ENCODE data around the gene STAM2. TPM values are rescaled to one million over a fixed set of nuclear protein-coding genes. Genes with fewer than 3 reads are reported as not detected.
"Not testable (repeated sequence)": the region's sequence is repeated elsewhere in the genome, so short reads cannot be mapped to it uniquely, and the experiment has no call there.

Gene STAM2
- total RNA-seq, 1 experiment from 2014 or later, result 16.0 TPM

DNA sequence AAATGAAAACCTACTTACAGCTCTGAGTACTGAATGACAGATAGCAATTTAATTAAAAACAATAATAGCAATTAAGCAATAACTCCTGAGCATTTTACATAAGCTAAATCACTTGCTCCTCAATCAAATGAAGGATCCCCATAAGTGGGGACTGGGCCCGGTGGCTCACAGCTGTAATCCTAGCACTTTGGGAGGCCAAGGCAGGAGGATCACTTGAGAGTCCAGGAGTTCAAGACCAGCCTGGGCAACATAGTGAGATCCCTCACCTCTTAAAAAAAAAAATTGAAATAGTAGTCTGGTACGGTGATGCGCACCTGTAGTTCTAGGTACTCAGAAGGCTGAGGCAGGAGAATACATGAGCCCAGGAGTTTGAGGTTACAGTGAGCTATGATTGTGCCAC lies 13.4 kb downstream of the STAM2 start:
- no peaks in the 10 kb centered on the region for H3K4me1 ChIP-seq (replicated peaks; ENCODE audit: insufficient read depth)
- no peak overlapping the region for H3K27ac ChIP-seq
- TF ChIP-seq CTCF (conservative IDR thresholded peaks at IDR 0.05) (no peak), EZH2 (IDR thresholded peaks at IDR 0.05; ENCODE audit: low read depth) (no peak)
- no peak overlapping the region for H2AFZ ChIP-seq
- H3K4me3 ChIP-seq, result no peak overlapping the region
- H3K9me2 ChIP-seq (ENCODE audit: insufficient read depth), result no peaks in the 10 kb centered on the region
- no peak overlapping the region for H3K4me2 ChIP-seq
- H3K36me3 ChIP-seq (ENCODE audit: low read depth), result no peaks in the 10 kb centered on the region
- no TSS peak for BruUV-seq (replicated peaks)
- no peaks in the 10 kb centered on the region for H3K27me3 ChIP-seq (ENCODE audit: insufficient read depth, low read depth)
- H4K20me1 ChIP-seq (ENCODE audit: insufficient read depth), result no peaks in the 10 kb centered on the region
- H3K9me3 ChIP-seq (ENCODE audit: insufficient read depth, low read depth), result no peaks in the 10 kb centered on the region; the same call in 1 of the 2 replicates
- CTCF ChIA-PET, result no interaction called here
- peaks cover 13% of the 10 kb centered on the region for H3K79me2 ChIP-seq (ENCODE audit: low read depth)
- POLR2A ChIA-PET (ENCODE audit: unreplicated experiment), result no interaction called here
- H3F3A ChIP-seq (ENCODE audit: insufficient read depth, low read depth), result no peaks in the 10 kb centered on the region
- intact Hi-C loops (cut with micrococcal nuclease; ENCODE audit: unreplicated experiment), result no loop called here
- no peak for DNase-seq

DNA sequence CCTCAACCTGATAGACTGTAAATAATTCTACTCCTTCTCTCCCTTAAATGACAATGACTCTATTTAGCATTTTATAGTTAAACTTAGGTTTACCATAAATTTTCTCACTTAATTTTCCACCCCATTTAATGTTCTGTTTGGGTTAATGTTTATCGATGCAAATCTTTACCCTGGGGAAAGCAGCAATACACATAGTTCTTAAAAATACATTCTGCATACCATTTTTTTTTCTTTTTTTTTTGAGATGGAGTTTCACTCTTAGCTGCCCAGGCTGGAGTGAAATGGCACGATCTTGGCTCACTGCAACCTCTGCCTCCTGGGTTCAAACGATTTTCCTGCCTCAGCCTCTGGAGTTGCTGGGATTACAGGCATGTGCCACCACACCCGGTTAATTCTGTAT lies 14.0 kb downstream of the STAM2 start:
- no peaks in the 10 kb centered on the region for H3K36me3 ChIP-seq (ENCODE audit: low read depth)
- no peaks in the 10 kb centered on the region for H3K9me2 ChIP-seq (ENCODE audit: insufficient read depth)
- POLR2A ChIA-PET (ENCODE audit: unreplicated experiment), result no interaction called here
- H3K27ac ChIP-seq, result no peak overlapping the region
- H4K20me1 ChIP-seq (ENCODE audit: insufficient read depth), result no peaks in the 10 kb centered on the region
- TF ChIP-seq CTCF (conservative IDR thresholded peaks at IDR 0.05) (no peak), EZH2 (IDR thresholded peaks at IDR 0.05; ENCODE audit: low read depth) (no peak)
- DNase-seq, result no peak
- H3F3A ChIP-seq (ENCODE audit: insufficient read depth, low read depth), result no peaks in the 10 kb centered on the region
- H3K9me3 ChIP-seq (ENCODE audit: insufficient read depth, low read depth), result no peaks in the 10 kb centered on the region; the same call in 1 of the 2 replicates
- no peak overlapping the region for H2AFZ ChIP-seq
- H3K79me2 ChIP-seq (ENCODE audit: low read depth), result peaks cover 12% of the 10 kb centered on the region
- CTCF ChIA-PET, result no interaction called here
- no peaks in the 10 kb centered on the region for H3K27me3 ChIP-seq (ENCODE audit: insufficient read depth, low read depth)
- intact Hi-C loops (cut with micrococcal nuclease; ENCODE audit: unreplicated experiment), result no loop called here
- no peak overlapping the region for H3K4me3 ChIP-seq
- no peaks in the 10 kb centered on the region for H3K4me1 ChIP-seq (replicated peaks; ENCODE audit: insufficient read depth)
- BruUV-seq (replicated peaks), result no TSS peak
- no peak overlapping the region for H3K4me2 ChIP-seq

GRCh38 chr2:152160378-152160777 lies 15.2 kb downstream of the STAM2 start:
- POLR2A ChIA-PET (ENCODE audit: unreplicated experiment); intact Hi-C loops (cut with micrococcal nuclease; ENCODE audit: unreplicated experiment); H3K9me2 ChIP-seq (ENCODE audit: insufficient read depth); BruUV-seq (replicated peaks); H3K9me3 ChIP-seq (ENCODE audit: insufficient read depth, low read depth); DNase-seq; H3K27me3 ChIP-seq (ENCODE audit: insufficient read depth, low read depth); H3K79me2 ChIP-seq (ENCODE audit: low read depth); H4K20me1 ChIP-seq (ENCODE audit: insufficient read depth); H3K4me1 ChIP-seq (replicated peaks; ENCODE audit: insufficient read depth); CTCF ChIA-PET; H3F3A ChIP-seq (ENCODE audit: insufficient read depth, low read depth); H2AFZ ChIP-seq; H3K27ac ChIP-seq; H3K4me3 ChIP-seq; H3K4me2 ChIP-seq; H3K36me3 ChIP-seq (ENCODE audit: low read depth): not testable (repeated sequence)

- no peaks in the 10 kb centered on the region for H4K20me1 ChIP-seq (ENCODE audit: insufficient read depth)
Observed at GRCh38 chr2:152157253-152157652, 18.3 kb downstream of the STAM2 start.

More at GRCh38 chr2:152157253-152157652, 18.3 kb downstream of the STAM2 start:
- Histone ChIP-seq H2AFZ (no peak overlapping the region), H3K4me2 (no peak overlapping the region), H3K9me3 (ENCODE audit: insufficient read depth, low read depth) (no peaks in the 10 kb centered on the region; the same call in 1 of the 2 replicates), H3K4me3 (no peak overlapping the region), H3K36me3 (ENCODE audit: low read depth) (no peaks in the 10 kb centered on the region), H3K27ac (no peak overlapping the region), H3K9me2 (ENCODE audit: insufficient read depth) (no peaks in the 10 kb centered on the region), H3K79me2 (ENCODE audit: low read depth) (peaks cover 6% of the 10 kb centered on the region), H3F3A (ENCODE audit: insufficient read depth, low read depth) (no peaks in the 10 kb centered on the region), H3K4me1 (replicated peaks; ENCODE audit: insufficient read depth) (no peaks in the 10 kb centered on the region), H3K27me3 (ENCODE audit: insufficient read depth, low read depth) (no peaks in the 10 kb centered on the region)
- no TSS peak for BruUV-seq (replicated peaks)
- TF ChIP-seq CTCF (conservative IDR thresholded peaks at IDR 0.05) (no peak), EZH2 (IDR thresholded peaks at IDR 0.05; ENCODE audit: low read depth) (no peak)
- CTCF ChIA-PET, result no interaction called here
- DNase-seq, result no peak
- POLR2A ChIA-PET (ENCODE audit: unreplicated experiment), result no interaction called here
- intact Hi-C loops (cut with micrococcal nuclease; ENCODE audit: unreplicated experiment), result no loop called here
